ENCODE results near the gene DLEC1.
"Not testable (repeated sequence)": the region's sequence is repeated elsewhere in the genome, so short reads cannot be mapped to it uniquely, and the experiment has no call there.

DLEC1 gene

DNA sequence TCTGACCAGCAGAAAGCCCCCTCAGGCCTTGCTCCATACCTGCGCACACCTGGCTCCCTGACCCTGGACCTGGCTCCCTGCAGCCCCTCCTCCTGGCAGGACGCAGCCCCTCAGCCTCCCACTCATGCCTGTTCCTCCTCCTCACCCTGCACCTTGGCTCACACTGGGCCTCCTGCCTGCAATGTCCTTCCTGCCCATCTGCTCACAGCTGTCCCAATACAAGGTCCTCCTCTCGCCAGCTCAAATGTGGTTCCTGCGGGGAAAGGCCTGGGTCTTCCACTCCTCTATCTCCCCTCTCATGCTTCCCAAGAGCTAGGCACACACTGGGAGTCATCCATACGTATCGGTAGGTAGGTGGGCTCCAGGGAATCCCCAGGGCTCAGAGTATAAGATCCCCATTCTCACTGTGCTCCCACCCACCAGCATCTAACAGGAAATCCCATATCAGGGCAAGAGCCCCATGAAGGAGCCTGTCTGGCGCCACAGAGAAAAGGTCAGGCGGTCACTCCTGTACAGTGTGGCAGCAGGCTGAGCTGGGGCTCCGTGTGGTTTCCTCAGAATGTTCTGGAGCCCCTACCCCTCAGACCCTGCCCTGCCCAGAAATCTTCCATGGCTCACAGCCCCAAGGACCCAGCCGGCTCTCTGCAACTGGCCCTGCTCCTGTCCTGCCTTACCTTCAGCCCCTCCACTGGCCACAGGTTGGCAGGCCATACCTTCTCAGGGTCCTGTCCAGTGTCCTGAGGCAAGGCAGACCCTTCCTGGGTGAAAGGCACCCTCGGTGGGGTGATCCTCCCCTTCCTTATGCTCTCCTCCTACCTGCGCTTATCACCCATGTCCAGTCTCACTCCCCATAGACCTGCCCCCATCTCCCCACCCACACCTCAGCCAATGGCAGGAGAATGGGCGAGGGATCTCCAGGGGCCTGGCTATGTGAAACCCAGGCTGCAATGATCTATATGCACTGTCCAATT, 20.4 kb upstream of the DLEC1 start:
- no peak for DNase-seq (ENCODE audit: low read depth)

DNA sequence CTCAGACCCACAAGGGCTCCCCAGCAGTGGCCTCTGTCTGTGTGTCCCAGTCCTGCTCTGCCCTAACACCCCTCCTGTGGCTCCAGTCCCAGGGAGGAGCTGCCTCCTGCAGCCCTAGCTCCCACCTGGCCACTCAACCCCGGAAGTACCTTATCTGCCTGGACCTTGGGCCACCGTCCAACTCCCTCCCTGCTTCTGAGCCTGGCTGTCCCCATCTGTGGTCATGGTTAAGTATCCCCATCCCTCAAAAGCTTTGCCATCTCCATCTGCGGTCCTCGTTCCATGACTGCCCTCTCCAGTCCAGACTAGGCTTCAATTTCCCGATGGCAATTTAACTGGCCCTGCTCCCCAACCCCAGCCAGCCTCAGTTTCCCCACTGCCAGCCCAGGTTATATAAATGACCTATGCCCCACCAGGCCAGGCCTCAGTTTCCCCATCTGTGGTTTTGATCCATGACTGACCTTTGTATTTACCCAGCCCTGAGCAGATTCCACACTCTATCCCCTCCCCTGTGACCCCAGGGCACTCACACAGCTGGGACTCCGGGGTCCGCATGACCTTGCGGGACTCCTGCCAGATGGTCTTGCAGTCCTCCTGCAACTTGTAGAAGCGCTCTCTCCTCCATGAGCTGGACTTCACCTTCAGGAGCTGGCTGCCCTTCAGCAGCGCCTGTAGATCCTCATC, 19.2 kb upstream of the DLEC1 start:
- DNase-seq (ENCODE audit: low read depth), result no peak

DNA sequence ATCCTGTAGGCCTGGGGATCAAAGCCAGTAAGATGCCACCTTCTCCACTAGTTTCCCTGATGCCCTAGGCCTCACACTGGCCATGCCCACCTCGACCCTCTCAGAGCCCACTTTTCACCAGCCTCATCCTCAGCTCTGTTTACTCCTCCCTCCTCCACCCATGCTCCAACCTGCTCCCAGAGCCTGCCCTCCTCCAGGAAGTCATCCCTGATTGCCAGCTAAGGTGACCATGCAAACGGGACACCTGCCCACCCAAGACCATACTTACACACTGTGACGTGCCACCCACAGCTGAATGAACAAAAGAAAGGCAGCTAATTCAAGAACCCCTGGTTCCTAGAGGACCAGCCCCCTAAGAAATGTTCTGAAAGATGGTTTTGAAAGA, 18.7 kb upstream of the DLEC1 start:
- no peak for DNase-seq (ENCODE audit: low read depth)

DNA sequence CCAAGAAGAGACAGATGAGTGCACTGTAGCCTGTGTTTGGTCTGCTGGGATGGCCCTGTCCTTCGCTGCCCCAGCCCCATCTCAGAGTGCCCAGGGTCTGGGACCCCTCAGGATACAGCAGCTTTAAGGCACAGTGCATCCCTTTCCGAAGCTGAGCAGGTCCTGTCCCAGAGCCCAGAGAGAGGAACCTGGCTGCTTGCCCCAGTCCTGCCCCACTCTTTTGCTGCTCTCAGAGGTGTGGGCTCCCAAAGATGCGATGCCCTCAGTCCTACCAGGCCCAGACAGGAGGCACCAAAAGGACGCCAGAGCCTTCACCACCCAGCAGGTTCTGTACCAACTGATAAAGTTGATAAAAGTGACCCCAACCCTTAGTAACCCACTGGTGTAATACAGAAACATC, 17.8 kb upstream of the DLEC1 start:
- no peak for DNase-seq (ENCODE audit: low read depth)

DNA sequence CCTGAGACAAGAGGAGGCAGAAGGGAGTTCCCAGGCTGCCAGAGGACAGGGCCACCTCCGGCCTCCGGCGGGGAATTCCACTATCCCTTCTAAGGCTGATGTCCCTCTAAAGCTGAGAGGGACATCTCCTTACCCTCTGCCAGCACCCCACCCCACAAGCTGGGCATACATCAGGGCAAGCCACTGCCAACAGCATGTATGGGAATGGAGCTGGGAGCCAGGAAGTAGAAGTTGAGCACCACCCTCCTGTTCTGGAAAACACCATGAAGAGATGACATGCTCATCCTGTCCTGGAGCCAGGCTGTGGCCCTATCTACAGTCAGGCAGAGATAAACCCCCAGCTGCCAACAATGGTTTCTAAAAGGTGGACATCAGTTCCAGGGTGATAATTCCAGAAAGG, 16.7 kb upstream of the DLEC1 start:
- no peak for DNase-seq (ENCODE audit: low read depth)

DNA sequence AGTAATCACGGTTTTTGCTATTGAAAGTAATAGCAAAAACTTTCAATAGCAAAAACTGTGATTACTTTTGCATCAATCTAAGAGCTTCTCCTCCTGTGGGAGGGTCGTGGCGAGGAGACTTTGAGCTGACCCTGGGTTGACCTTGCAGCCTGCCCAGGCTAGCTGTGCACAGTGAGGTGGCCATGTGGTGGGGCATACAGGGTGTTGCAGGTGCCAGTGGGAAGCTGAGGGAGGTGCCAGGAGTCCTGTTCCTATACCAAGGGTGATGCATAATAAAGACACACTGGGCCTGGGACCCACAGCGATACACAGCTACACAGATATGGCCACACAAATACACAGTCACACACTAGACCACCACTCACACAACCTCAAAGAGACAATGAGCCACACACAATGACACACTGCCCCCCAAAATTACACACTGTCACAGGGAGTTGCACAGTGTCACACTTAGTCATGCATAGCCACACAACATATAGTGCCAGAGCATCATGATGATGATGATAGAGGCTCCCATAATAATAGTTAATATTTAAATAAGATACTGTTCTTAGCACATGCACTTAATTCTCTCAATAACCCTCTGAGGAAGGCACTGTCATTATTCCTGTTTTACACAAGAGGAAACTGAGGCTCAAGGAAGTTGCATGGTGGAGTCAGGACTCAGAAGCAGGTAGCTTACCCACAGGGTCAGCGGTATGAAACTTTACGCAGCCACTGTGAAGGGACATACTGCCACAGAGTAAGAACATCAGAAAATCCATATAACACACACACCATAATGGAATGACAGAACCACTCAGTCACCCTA, 15.9 kb upstream of the DLEC1 start:
- DNase-seq (ENCODE audit: low read depth), result no peak

DNA sequence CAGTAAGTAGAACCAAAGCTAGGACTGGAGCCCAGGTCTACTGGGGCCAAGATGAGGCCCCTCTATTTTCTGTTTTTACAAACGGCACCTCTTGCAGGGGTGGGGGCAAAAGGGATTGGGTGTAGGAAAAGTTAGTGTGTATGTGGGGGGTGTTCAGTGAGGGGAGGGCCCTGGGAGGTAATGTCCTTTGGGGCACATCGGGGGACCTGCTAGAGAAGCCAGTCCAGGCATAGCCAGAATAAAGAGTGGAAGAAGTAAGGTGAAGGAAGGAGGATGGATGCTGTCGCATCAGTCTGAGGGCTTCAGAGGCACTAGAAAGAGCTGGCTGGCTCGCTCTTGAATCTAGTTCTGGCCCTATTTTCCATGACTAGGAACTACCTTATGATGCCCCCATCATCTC, 12.2 kb upstream of the DLEC1 start:
- no peak for DNase-seq (ENCODE audit: low read depth)

DNA sequence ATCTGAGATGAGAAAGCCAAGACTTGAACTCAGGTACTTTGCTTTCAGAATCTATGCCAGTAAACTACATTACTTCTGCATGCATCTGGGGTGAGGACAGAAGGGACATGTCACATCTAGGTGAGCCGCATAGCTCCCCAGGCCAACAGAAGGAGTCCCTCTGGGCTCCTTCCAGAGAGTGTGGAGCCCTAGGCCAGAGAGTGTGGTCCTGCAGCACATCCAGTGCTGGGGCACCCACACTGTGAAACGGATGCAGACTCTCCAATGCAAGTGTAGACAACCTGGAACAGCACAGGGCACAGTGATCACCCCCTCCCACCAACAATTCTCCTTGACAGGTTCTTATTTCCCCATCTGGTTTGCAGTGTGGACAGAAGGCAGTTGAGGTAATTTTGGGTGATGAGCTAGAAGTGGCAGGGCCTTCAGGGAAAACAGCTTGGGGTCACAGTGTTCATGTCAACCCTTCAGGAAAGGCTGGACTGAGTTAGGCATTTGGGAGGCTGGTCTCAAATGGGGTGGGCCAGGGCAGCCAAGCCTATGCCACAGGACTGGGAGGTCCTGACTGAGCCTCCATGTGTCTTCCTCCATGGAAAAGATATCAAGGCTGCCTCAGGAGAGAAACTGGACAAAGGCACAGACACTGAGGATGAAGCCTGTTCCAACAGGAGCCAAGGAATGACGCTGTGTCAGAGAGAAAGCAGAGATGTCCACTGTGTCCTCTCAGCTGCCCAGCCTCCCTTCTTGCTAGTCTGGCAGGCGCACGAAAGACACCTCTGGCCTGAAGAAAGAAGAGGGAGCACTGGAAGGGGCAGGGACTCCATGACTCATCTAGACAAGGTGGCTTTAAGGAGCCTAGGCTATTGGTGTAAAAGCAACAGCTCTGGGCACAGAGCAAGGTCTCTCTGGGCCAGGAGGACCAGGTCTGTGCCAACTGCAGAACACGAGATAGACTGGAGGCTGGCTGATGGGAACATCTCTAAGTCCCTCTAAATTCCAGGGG, 11.2 kb upstream of the DLEC1 start:
- no peak for DNase-seq (ENCODE audit: low read depth)

DNA sequence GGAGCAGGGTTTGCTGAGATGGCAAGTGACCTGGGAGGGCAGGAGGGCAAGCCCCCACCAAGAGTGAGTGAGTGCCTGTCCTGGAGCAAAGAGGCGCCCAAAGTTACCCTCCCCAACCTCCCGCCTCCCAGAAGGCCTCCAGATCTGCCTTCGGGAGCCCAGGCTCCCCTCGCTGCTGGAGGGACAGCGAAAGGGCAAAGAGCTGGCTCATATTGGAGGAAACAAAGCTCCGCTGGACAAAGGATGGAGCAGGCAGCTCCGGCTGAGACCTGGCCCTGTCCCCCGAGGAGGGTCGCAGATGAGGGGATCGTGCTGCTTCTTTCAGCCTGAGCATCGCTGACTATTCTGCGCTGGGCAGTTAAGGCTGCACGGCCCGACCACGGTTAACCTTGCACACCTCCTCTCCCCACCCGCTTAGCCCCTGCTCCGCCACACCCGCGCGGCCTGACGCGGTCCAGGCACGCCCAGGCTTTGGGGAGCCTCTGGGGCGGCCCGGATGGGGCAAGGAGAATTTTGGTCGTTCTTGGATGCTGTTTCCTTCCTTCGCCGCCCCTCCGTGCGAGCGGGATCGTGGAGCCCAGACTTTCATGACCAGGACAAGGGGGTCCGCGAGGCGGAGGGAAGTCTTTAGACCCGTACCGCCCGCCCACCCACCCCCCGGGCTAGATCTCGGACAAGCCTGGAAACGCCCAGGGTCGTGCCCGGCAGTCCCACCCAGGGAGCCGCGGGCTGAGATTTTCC, 10.2 kb upstream of the DLEC1 start:
- DNase-seq (ENCODE audit: low read depth), result no peak

DNA sequence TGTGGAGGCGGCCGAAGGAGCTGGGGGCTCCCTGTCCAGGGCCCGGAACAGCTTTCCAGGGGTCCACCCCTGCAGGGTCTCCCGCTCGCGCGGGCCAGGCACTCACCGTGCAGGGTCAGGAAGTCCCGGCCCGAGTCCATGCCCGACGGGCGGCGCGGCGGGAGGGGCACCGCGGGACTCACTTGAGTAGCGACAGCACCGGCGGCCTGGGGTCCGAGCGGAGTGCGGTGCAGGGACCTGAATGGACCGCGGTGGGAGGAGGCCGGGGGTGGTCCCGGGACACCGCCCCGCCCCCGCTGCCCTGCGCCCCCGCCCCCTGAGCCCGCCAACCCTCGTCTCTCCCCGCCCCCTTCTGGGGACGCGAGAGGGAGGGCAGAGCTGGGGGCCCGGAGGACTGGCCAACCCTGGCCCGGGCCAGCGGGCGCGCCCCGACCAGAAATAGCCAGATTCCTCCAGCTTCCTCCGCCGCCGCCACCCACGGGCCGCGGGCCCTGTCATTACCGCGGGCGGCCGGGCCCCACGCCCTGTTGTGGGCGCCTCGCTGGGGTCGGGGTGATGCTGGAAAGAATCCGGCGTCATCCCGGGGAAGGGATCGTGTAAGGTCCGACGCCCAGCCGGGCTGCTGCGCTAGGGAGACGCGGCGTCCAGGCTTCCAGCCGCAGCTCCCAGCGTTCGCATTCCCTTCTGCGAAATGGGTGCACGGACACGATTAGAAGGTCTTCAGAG, 9.4 kb upstream of the DLEC1 start, which contains the start of gene PLCD1:
PLCD1 (minus strand) TSS at position 243 of the 726 bp plus-strand sequence; CDS start at position 140, 103 bp downstream.
- DNase-seq (ENCODE audit: low read depth), result no peak

DNA sequence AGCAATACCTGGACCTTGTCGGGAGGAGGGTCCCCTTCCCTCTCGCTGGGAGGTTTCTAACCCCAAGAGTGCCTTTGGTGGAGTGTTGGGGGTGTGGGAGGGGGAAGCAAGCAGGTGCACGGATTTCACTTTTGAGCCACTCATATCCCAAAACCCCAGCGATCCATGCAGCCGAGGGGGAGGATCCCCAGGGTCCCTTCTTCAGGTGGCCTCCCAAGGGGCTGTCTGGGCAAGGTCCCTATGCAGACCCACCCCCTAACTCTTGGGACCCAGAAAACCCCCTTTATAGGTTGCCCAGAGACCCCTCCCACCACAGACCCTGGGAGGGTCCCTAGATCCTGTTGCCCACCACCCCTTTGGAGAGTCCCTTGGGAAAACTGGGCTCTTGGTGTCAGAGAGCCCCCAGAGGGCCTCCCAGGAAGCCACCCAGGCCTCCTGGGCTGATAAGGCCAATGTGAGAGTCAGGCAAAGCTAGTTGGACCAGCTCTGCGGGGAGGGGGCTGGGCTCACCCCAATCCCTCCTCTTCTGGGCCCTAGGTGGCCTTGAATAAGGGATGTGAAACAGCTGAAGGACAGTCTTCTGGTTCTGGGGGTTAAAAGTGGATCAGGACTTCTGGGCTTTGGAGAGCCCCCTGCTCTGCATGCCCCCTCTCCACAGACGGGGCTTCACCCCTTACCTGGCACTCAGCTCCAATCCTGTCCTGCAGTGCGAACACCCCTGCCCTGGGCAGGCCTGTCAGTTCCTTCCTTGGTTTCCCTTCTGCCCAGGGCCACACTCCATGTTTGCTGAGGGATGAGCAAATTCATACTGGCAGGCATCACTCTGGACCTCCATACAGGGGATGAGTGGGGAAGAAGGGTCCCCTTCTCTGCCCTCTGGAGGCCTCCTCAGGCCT, 8.6 kb upstream of the DLEC1 start:
- no peak for DNase-seq (ENCODE audit: low read depth)

DNA sequence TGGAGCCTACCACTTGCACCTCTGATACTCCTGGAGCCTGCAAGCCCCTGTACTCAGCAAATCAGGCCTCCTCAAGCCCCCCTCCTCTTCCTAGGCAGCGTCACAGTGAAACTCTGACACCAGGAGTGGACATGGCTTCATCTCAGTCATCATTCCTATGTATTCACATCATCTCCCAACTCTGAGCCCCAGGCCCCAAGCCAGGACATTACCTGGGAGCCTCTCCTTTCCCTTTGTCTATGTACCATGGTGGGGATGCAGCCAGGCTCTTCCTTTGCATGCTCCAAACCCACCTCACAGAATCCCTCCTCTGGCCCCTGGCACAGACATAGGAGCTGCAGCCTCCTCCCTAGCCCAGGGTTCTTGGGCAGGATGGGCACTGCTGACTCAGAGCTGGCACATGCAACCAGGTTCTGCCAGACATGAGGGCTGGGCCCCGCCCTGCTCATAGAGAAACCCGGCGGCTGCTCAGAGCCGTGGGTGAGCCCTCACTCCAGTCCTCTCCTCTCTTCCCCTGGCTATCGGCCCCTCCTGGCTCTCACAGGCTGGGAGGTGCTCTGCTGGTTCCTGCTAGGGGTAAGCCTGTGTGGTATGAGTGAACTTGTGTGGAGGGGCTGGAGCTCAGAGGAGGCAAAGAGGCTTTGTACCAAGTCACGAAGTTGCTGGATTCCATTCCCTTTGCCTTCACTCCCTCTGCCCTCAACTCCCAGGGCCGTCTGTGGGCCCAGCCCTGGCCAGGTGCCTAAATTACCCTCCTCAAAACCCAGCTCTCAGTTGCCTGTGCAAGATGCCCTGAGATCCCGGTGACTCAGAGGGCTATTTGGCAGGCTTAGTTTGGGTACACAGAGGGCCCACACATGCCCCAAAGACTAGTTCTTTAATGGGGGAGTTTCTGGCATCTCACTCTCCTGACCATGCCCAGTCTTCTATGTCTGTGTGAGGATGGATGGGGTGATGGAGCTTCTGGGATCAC, 7.7 kb upstream of the DLEC1 start:
- no peak for DNase-seq (ENCODE audit: low read depth)

DNA sequence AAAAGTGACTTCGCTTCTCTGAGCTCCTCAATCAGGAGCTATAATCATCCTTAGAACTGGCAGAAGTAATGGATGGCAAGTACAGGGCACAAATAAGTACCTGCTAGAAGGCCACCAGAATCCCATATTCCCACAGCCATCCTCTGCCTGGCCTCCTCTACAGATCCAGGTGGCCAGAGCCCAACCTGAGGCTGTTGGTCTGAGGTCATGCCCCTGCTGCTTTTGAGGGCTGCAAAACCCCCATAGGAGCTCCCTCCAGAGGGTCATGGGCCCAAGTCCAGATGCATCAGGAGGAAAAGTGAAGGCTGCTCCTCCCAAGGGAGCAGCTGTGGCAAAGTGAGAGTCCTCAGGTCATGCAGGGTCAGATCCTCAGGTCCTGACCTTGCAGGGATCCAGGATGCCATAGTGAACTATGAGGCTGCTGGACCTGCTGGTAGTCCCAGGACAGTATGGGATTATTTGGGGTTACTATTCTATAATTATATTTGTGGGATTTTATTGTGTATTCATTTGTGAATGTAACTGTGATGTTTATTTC, 6.6 kb upstream of the DLEC1 start:
- no peak for DNase-seq (ENCODE audit: low read depth)

DNA sequence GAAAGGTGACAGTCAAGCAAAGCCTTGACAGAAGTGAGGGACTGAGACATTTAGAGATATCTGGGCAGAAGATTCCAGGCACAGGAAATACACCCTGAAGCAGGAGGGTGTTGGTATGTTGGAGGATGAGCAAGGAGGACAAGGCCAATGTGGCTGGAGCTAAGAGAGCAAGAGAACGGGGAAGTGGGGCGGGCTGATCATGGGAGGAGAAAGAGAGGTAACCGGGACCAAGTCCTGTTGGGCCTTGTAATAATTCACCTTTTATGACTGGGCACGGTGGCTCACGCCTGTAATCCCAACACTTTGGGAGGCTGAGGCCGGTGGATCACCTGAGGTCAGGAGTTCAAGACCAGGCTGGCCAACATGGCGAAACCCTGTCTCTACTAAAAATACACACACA, 5.4 kb upstream of the DLEC1 start:
- DNase-seq (ENCODE audit: low read depth), result not testable (repeated sequence)

DNA sequence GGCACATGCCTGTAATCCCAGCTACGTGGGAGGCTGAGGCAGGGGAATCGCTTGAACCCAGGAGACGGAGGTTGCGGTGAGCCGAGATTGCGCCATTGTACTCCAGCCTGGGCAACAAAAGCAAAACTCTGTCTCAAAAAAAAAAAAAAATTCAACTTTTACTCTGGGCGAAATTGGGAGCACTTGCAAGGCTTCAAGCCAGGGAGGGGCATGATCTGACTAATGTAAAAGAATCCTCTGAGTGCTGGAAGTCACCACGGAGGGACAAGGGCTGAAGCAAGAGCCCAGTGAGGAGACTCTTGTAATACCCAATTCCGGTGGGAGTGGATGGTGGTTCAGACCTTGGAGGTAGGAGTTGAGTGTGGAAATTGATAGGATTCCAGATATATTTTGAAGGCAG, 4.7 kb upstream of the DLEC1 start:
- not testable (repeated sequence) for DNase-seq (ENCODE audit: low read depth)

DNA sequence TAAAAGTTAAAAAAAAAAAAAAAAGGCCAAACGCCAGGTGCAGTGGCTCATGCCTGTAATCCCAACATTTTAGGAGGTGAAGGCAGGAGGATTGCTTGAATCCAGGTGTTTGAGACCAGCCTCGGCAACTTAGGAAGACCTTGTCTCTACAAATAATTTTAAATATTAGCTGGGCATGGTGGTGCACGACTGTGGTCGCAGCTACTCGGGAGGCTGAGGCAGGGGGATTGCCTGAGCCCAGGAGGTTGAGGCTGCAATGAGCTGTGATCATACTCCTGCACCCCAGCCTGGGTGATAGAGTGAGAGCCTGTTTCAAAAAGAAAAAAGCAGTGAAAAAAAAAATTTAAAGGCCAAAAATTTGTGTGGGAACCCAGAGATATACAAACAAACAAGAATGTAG, 2.7 kb upstream of the DLEC1 start:
- no peak for DNase-seq (ENCODE audit: low read depth)

DNA sequence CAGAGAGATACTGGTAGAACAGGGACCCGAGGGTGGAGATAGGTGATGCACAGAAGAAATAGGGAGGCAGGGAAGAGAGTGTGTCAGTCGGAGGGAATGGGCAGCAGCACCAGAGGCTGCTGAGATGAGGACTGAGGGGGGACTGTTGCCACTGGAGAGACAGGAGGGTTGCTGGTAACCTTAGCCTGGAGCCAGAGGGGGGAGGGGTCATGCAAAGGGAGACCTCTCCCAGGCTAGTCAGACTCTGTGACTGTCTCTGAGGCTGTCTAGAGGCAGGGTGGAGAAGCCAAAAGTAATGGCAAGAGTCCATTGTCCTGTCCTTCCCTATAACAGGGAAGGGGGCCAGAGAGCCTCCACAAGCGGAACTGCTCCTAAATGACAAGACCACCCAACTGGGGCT, 2.1 kb upstream of the DLEC1 start:
- no peak for DNase-seq (ENCODE audit: low read depth)
